ENCODE data around the gene SPATA24. TPM values are rescaled to one million over a fixed set of nuclear protein-coding genes. Genes with fewer than 3 reads are reported as not detected.
"Not testable (repeated sequence)": the region's sequence is repeated elsewhere in the genome, so short reads cannot be mapped to it uniquely, and the experiment has no call there.

The SPATA24 gene
- total RNA-seq, 1 donor, result 3.9 TPM

DNA sequence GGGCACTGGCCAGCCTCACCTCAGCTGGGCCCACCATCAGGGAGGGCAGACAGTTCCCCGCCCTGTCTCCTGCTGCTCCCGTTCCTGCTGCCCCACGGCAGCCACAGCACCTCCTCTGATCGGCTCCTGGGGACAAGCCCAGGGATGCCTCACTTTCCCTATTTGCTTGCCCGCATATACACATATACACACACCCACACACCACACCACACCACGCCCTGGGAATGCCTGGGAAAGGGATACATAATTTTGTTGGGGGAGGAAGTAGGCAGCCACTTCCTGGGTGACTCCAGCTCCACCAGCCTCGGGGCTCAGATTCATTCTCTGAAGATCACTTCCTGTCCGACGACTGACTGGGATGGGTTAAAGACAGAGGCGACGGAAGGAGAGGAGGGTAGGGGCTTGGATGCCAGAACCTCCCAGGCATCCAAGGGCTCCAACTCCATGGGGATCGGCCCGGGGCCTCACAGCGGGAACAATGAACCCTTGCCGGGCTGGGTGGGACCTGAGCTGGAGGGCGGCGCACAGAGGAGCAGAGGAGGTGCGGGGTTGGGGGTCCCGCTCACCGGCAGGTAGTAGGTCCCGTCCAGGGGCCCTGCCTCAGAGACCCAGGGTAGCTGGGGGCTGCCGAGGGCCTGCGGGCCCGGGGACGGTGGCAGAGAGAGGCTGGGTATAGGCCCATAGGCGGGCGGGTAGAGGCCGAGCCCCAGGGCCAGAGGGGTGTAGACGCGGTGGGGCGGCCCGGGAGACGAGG, 12.1 kb downstream of the SPATA24 start:
- no peak overlapping the region for H3K4me3 ChIP-seq (ENCODE audit: low read depth, low read length)
- no peak for TF ChIP-seq CTCF (IDR thresholded peaks at IDR 0.05; ENCODE audit: insufficient read depth, low read depth, low read length)
- DNase-seq (ENCODE audit: low read depth), result no peak

DNA sequence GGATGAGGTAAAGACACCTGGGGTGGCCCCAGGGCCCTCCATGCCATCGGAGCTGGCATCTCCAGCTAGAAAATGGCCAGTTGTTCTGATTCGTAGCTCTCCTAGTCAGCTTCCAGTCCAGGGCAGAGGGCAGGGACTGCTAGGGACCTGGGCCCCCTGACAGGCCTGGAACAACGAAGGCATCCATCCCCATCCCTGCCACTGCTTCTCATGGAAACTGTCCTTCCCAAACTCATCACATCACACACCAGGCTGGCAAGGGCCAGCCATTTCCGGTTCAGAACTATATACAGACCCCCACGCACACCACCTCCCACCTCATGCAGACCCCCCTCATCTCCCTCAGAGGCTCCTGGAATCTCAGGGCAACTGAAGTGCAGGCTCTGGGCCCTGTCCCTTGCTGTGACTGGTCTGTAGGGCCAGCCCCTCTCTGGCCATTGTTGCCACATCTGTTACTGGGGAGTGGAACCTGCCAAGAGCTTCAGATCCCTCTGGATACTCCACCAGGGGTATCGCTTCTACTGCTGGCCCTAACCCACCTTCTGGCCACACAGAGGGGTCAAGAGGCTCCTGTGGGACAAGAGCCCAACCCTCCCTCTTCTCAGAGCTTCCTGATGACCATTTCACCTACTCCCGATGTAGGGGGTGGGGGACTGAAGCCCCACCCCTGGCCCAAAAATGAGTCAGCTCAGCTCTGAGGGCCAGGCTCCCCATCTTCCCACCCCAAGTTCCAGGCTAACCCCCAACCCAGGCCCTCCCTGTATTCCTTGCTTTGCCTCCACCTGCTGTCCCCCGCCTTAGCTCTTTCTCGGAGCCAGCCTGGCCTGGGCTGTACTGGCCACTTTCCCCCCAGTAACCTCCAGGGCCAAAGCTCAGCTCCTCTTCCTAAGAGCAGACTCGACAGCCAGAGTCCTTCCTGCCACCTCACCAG, 13.0 kb downstream of the SPATA24 start:
- no peak overlapping the region for H3K4me3 ChIP-seq (ENCODE audit: low read depth, low read length)
- no peak for DNase-seq (ENCODE audit: low read depth)
- TF ChIP-seq CTCF (IDR thresholded peaks at IDR 0.05; ENCODE audit: insufficient read depth, low read depth, low read length), result no peak

DNA sequence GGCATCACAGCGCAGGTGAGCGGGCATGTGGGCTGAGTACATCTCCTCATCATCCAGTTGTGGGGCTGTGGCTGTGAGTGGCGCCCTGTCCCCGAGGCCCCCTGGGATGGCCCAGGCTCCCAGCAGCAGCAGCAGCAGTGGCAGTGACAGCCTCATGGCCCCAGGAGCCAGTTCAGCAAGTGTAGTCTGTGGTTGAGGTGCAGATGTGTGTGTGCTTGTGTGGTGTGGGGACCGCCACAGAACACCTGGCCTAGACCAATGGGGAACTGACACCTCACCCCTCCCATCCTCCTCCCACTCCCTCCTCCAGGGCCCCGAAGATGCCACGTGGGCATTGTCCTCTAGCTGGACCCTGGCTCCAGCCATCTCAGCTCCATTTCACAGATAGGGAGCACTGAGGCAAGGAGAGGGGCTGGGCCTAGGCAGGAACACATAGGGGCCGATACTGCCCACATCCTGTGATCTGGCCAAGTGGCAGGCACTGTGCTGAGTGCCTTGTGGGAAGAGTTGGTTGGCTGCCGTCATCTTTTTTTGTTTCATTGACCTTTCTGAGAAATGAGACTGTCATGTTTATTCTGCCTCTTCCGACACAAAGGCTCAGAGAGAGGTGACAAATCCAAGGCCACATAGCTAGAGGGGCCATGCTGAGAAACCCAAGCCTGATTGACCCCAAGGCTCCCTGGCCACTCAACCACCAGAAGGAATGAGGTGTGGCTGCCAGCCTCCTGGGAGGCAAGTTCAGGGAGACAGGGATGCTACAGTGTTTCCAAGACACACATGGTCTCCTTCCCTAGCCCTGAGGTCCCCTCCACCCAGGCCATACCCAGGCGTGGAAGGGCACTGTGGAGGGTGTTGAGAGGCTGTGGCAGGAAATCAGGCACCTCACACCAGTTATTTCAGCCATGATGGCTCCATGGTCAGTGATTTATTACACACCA, 13.9 kb downstream of the SPATA24 start, which contains the start of gene MZB1:
Gene MZB1, minus strand, starts transcription at position 213 of the 938 bp plus-strand sequence. Its CDS starts 57 bp downstream, at position 156.
- no peak for DNase-seq (ENCODE audit: low read depth)
- no peak for TF ChIP-seq CTCF (IDR thresholded peaks at IDR 0.05; ENCODE audit: insufficient read depth, low read depth, low read length)
- H3K4me3 ChIP-seq (ENCODE audit: low read depth, low read length), result no peak within 1 kb of the TSS

- DNase-seq (ENCODE audit: low read depth), result peak; percentile 20
- no peak overlapping the region for H3K4me3 ChIP-seq (ENCODE audit: low read depth, low read length)
- TF ChIP-seq CTCF (IDR thresholded peaks at IDR 0.05; ENCODE audit: insufficient read depth, low read depth, low read length), result no peak
Observed at GRCh38 chr5:139388198-139388821, 15.6 kb downstream of the SPATA24 start.

- no peak for TF ChIP-seq CTCF (IDR thresholded peaks at IDR 0.05; ENCODE audit: insufficient read depth, low read depth, low read length)
- no peak overlapping the region for H3K4me3 ChIP-seq (ENCODE audit: low read depth, low read length)
- no peak for DNase-seq (ENCODE audit: low read depth)
Observed at GRCh38 chr5:139387611-139388197, 16.2 kb downstream of the SPATA24 start.

GRCh38 chr5:139386956-139387355, 16.9 kb downstream of the SPATA24 start:
- not testable (repeated sequence) for H3K4me3 ChIP-seq (ENCODE audit: low read depth, low read length)

More at GRCh38 chr5:139386956-139387355, 16.9 kb downstream of the SPATA24 start:
- DNase-seq (ENCODE audit: low read depth), result not testable (repeated sequence)

All from fibroblast of villous mesenchyme (primary cell).